A549 (cell line): ENCODE results near the gene TTC28. TPM values are rescaled to one million over a fixed set of nuclear protein-coding genes. Genes with fewer than 3 reads are reported as not detected.

ENCODE experiments used
- ATAC-seq, 2 experiments: fragments of 200-7000 bp in 1 of 2; fragments of >200 bp in 1 of 2; cut with Nextera tagmentation in 1 of 2; cut with Tn5 transposase in 1 of 2; 3 replicates each; pipeline versions ENCODE4 v1.8.0 to v1.9.1; 2018 to 2020; ENCODE audit warnings: mild to moderate bottlenecking in 1 of 2, moderate library complexity in 1 of 2
- CTCF ChIA-PET: fragments of 300-600 bp; sonication (Branson Sonifier 250); formaldehyde crosslinking; extraction: SDS; loops from one replicate; lab custom pipeline; 2021; ENCODE audit warnings: antibody characterized with exemption, inconsistent platforms; lab: Yijun Ruan, JAX
- POLR2A ChIA-PET: fragments of 350-600 bp; formaldehyde crosslinking; extraction: SDS; loops from one replicate; lab custom pipeline; 2021; ENCODE audit warnings: antibody characterized with exemption, inconsistent platforms; lab: Yijun Ruan, JAX
- DNase-seq, 2 experiments: peaks; one replicate each; pipeline versions ENCODE4 v3.0.0 to v3.0.0-alpha.2; 2011 to 2016; ENCODE audit warnings: low read depth in 1 of 2, low spot score in 1 of 2
- FAIRE-seq: peaks from 2 replicates; lab custom pipeline; 2011; peaks lifted over from hg19 to GRCh38; lab: Jason Lieb, UNC
- H3K27ac ChIP-seq, 2 experiments: fragments of >200 bp; sonication (Bioruptor Twin); formaldehyde crosslinking; 3 replicates each; pipeline ENCODE4 v1.5.1; 2016 to 2017
- H3K4me1 ChIP-seq: fragments of >200 bp; sonication (Bioruptor Twin); formaldehyde crosslinking; 3 replicates; pipeline ENCODE4 v1.6.1; 2016
- H3K4me2 ChIP-seq: fragments of >200 bp; sonication (Bioruptor Twin); formaldehyde crosslinking; 3 replicates; pipeline ENCODE4 v1.6.1; 2016
- H3K4me3 ChIP-seq: fragments of >200 bp; sonication (Bioruptor Twin); formaldehyde crosslinking; 3 replicates; pipeline ENCODE4 v1.5.1; 2016
- H3K9me3 ChIP-seq: fragments of >200 bp; sonication (Bioruptor Twin); formaldehyde crosslinking; 3 replicates; pipeline ENCODE4 v1.6.1; 2016
- BHLHE40 ChIP-seq: IDR thresholded peaks from 2 replicates; pipeline ENCODE4 v1.6.1; 2012; ENCODE audit warnings: low read depth, low read length, inconsistent platforms
- CBX8 ChIP-seq: fragments of 200-600 bp; sonication (generic); IDR thresholded peaks from 2 replicates; pipeline ENCODE4 v1.6.1; 2016
- E2F6 ChIP-seq: IDR thresholded peaks from 2 replicates; pipeline ENCODE4 v1.6.1; 2012; ENCODE audit warnings: low read depth, borderline replicate concordance
- EHF ChIP-seq: fragments of 250-450 bp; sonication (Bioruptor Pico); IDR thresholded peaks from 2 replicates; pipeline ENCODE4 v1.5.0; 2020; ENCODE audit warnings: mild to moderate bottlenecking
- ELK1 ChIP-seq: fragments of 150-350 bp; IDR thresholded peaks from 2 replicates; pipeline ENCODE4 v1.6.1; 2014; ENCODE audit warnings: low read depth, mild to moderate bottlenecking, low read length
- FOSL2 ChIP-seq, 2 experiments: fragments of 450-650 bp in 1 of 2; fragments of >200 bp in 1 of 2; sonication (Bioruptor Twin) in 1 of 2; formaldehyde crosslinking; IDR thresholded peaks; 2 replicates each; pipeline versions ENCODE4 v1.5.0 to v1.6.1; 2016 to 2020; ENCODE audit warnings: mild to moderate bottlenecking in 1 of 2, moderate library complexity in 1 of 2
- HEYL ChIP-seq: fragments of 250-450 bp; sonication (Bioruptor Pico); IDR thresholded peaks from 2 replicates; pipeline ENCODE4 v1.8.0; 2021; ENCODE audit warnings: mild to moderate bottlenecking, moderate library complexity
- HOXB13 ChIP-seq: fragments of 250-450 bp; sonication (Bioruptor Pico); IDR thresholded peaks from 2 replicates; pipeline ENCODE4 v1.5.0; 2020; ENCODE audit warnings: low read depth, mild to moderate bottlenecking, moderate library complexity
- HOXB5 ChIP-seq: fragments of 250-450 bp; sonication (Bioruptor Pico); IDR thresholded peaks from 2 replicates; pipeline ENCODE4 v1.5.0; 2020; ENCODE audit warnings: mild to moderate bottlenecking, moderate library complexity
- KDM5A ChIP-seq: fragments of 200-600 bp; sonication (generic); IDR thresholded peaks from 2 replicates; pipeline ENCODE4 v1.6.1; 2016; ENCODE audit warnings: antibody characterized with exemption, mild to moderate bottlenecking
- MYC ChIP-seq: IDR thresholded peaks from 2 replicates; pipeline ENCODE4 v1.6.1; 2012; ENCODE audit warnings: mild to moderate bottlenecking, inconsistent platforms, low read length, improper control_type of control experiment, borderline replicate concordance
- NFE2L2 ChIP-seq: fragments of 150-350 bp; conservative IDR thresholded peaks from 2 replicates; pipeline ENCODE4 v1.6.1; 2014; ENCODE audit warnings: low read length
- NPAS2 ChIP-seq: fragments of 250-450 bp; sonication (Bioruptor Pico); IDR thresholded peaks from 2 replicates; pipeline ENCODE4 v1.8.0; 2022; ENCODE audit warnings: mild to moderate bottlenecking, moderate library complexity, borderline replicate concordance
- NR3C1 ChIP-seq: fragments of >200 bp; sonication (Bioruptor Twin); formaldehyde crosslinking; IDR thresholded peaks from 3 replicates; pipeline ENCODE4 v1.6.1; 2017
- POLR2A ChIP-seq: IDR thresholded peaks from 2 replicates; pipeline ENCODE4 v1.6.1; 2012; ENCODE audit warnings: mild to moderate bottlenecking, low read length
- RAD21 ChIP-seq, 2 experiments: fragments of >200 bp in 1 of 2; sonication (Bioruptor Twin) in 1 of 2; formaldehyde crosslinking in 1 of 2; IDR thresholded peaks in 1 of 2; conservative IDR thresholded peaks in 1 of 2; 2 replicates in 1 of 2; 3 replicates in 1 of 2; pipeline ENCODE4 v1.6.1; 2012 to 2018; ENCODE audit warnings: inconsistent platforms in 1 of 2
- RARB ChIP-seq: fragments of 250-450 bp; sonication (Bioruptor Pico); IDR thresholded peaks from 2 replicates; pipeline ENCODE4 v1.8.0; 2021; ENCODE audit warnings: mild to moderate bottlenecking, moderate library complexity
- RCOR1 ChIP-seq: fragments of 150-350 bp; IDR thresholded peaks from 2 replicates; pipeline ENCODE4 v1.6.1; 2014; ENCODE audit warnings: antibody characterized with exemption, low read length, low read depth
- RNF2 ChIP-seq: fragments of 200-600 bp; sonication (generic); IDR thresholded peaks from 2 replicates; pipeline ENCODE4 v1.6.1; 2016; ENCODE audit warnings: low read depth, mild to moderate bottlenecking, antibody characterized with exemption, moderate library complexity, borderline replicate concordance
- SMC3 ChIP-seq: fragments of >200 bp; sonication (Bioruptor Twin); formaldehyde crosslinking; IDR thresholded peaks from 3 replicates; pipeline ENCODE4 v1.6.1; 2018; ENCODE audit warnings: inconsistent platforms
- SREBF2 ChIP-seq: fragments of 450-650 bp; IDR thresholded peaks from 2 replicates; pipeline ENCODE4 v1.6.1; 2014; ENCODE audit warnings: mild to moderate bottlenecking, moderate library complexity
- TP53 ChIP-seq: fragments of 250-450 bp; sonication (Bioruptor Pico); IDR thresholded peaks from 2 replicates; pipeline ENCODE4 v1.5.0; 2021; ENCODE audit warnings: mild to moderate bottlenecking, moderate library complexity
- ZFP36 ChIP-seq: fragments of 450-650 bp; IDR thresholded peaks from 2 replicates; pipeline ENCODE4 v1.6.1; 2014; ENCODE audit warnings: borderline replicate concordance; ENCODE audit not compliant: partially characterized antibody
- WGBS: methylation state at CpG from one replicate; pipeline ENCODE4 v1.1.6; 2017; ENCODE audit errors: missing lambda C conversion rate; 5-methylcytosine and 5-hydroxymethylcytosine counted together
- polyA plus RNA-seq, 4 experiments: library from polyadenylated mRNA; depleted of rRNA in 3 of 4; stranded (reverse); fragments of >200 nt; fragmentation: RNase III in 1 of 4; extraction: RNeasy Plus Mini Kit Qiagen cat#74134 plus additional on column Dnase treatment in 1 of 4; gene quantifications; 2 replicates in 3 of 4; 3 replicates in 1 of 4; pipeline ENCODE4 v1.2.3, GENCODE V29; 2011 to 2017

The TTC28 gene
- polyA plus RNA-seq, 2 of the 4 experiments (the other 2 are of a cell fraction): 2.6 to 3.8 TPM

- ChIA-PET CTCF (interaction anchor here (0.9 to 1.2 kb wide), 3 partner anchors 17 to 105 kb away, joined by 3 read pairs; no protein-coding TSS in a partner anchor), POLR2A (no interaction called here)
- H3K4me1 ChIP-seq: no peaks in the 10 kb centered on the region
- H3K9me3 ChIP-seq: no peaks in the 10 kb centered on the region
- ATAC-seq (no peak), DNase-seq (no peak), FAIRE-seq (no peak)
- no peak overlapping the region for H3K4me3 ChIP-seq
- TF ChIP-seq E2F6: no peak
- TF ChIP-seq SREBF2: no peak
- TF ChIP-seq TP53 (CRISPR knock-in tag): no peak
- no peak for TF ChIP-seq RAD21 (conservative IDR thresholded peaks at IDR 0.05 in 1 of 2, IDR thresholded peaks at IDR 0.05 in 1 of 2)
- H3K4me2 ChIP-seq: no peak overlapping the region
- WGBS: 75% methylated on average over 4 of the region's 7 CpGs
- H3K27ac ChIP-seq: no peak overlapping the region
These were observed 687.9 kb downstream of the TTC28 start for GRCh38 chr22:27991586-27992293.

- CTCF ChIA-PET: interaction anchor here (1.0 kb wide), 1 partner anchor 18 kb away, joined by 3 read pairs; no protein-coding TSS in a partner anchor
- H3K9me3 ChIP-seq: no peaks in the 10 kb centered on the region
- POLR2A ChIA-PET: no interaction called here
- 83% methylated on average over 11 of the region's 12 CpGs for WGBS
- TF ChIP-seq BHLHE40: no peak
- TF ChIP-seq RAD21 (conservative IDR thresholded peaks at IDR 0.05 in 1 of 2, IDR thresholded peaks at IDR 0.05 in 1 of 2): 0 out of 5 replicates have a peak, but pooled peaks of 1 of the 2 experiments have one; percentile 18
- TF ChIP-seq HOXB5: no peak
- TF ChIP-seq, all 56 proteins: peak for 1
- Histone ChIP-seq H3K4me2 (no peak overlapping the region), H3K4me3 (no peak overlapping the region), H3K27ac (no peak overlapping the region), H3K4me1 (no peaks in the 10 kb centered on the region)
- peak; percentile 69 to 87; a peak in 4 of 6 replicates for ATAC-seq
- peak; percentile 13 to 16 for DNase-seq
- FAIRE-seq: no peak
These were observed 688.8 kb downstream of the TTC28 start for GRCh38 chr22:27990879-27991278.

GRCh38 chr22:27990451-27990840 is 689.2 kb downstream of the TTC28 start:
- ChIA-PET CTCF (interaction anchor here (1.0 to 1.2 kb wide), 2 partner anchors 19 to 107 kb away, joined by 3 read pairs; no protein-coding TSS in a partner anchor), POLR2A (interaction anchor here (0.6 kb wide), 1 partner anchor 76 kb away, joined by 7 read pairs; no protein-coding TSS in a partner anchor)
- TF ChIP-seq FOSL2 (IDR thresholded peaks at IDR 0.05): no peak
- TF ChIP-seq FOSL2 (CRISPR knock-in tag; IDR thresholded peaks at IDR 0.05): no peak
- TF ChIP-seq HEYL (CRISPR knock-in tag): no peak
- no peak for TF ChIP-seq MYC
- no peak for TF ChIP-seq SMC3
- TF ChIP-seq ELK1: no peak
- TF ChIP-seq HOXB13 (CRISPR knock-in tag): no peak
- no peak for TF ChIP-seq NR3C1
- TF ChIP-seq RARB (CRISPR knock-in tag): no peak
- no peak for TF ChIP-seq ZFP36
- no peak for TF ChIP-seq NFE2L2
- no peak for TF ChIP-seq NPAS2 (CRISPR knock-in tag)
- TF ChIP-seq EHF (CRISPR knock-in tag): no peak
- no peak for TF ChIP-seq RCOR1
- no peak for TF ChIP-seq POLR2A
- TF ChIP-seq KDM5A: no peak
- TF ChIP-seq SREBF2: no peak
- TF ChIP-seq CBX8: no peak
- no peak for TF ChIP-seq RNF2
- Histone ChIP-seq H3K4me3 (no peak overlapping the region), H3K4me1 (no peaks in the 10 kb centered on the region), H3K4me2 (no peak overlapping the region), H3K9me3 (no peaks in the 10 kb centered on the region), H3K27ac (no peak overlapping the region)
- FAIRE-seq (no peak), ATAC-seq (no peak), DNase-seq (no peak)
- 95% methylated on average over 5 of the region's 15 CpGs for WGBS
